ENCODE results near the gene PPM1D.

The PPM1D gene

DNA sequence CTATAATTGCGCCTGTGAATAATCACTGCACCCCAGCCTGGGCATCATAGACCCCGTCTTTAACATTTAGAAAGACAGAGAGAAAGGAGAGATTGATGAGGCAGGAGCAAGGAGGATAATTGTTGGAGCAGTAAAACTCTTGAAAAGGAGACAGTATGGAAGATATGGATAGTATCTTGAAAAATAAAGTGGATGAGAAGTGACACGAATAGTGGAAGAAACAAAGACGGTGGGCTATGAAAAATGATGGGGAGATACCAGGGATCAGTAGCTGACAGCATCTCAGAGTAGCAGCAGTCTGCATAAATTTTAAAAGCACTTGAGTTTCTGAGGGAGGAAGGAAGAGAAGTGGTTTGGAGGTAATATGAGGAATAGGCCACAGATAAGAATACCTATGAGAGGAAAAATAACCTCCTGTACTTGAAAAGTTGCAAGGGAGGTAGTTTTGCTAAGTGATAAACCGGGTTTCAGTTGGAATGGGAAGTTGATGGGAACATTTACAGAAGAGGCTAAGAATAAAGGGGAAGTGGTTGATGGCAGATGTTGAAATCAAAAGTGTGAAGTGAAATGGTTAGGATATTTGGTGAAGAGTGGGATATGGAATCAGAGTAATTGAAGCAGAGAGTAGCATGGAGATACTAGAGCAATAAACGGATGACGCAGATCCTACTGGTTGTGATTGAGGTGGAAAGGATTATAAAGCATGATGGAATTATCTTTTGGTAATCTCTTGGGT is 1.8 kb upstream of the PPM1D start (continued):
- TF ChIP-seq, protein P1, sequence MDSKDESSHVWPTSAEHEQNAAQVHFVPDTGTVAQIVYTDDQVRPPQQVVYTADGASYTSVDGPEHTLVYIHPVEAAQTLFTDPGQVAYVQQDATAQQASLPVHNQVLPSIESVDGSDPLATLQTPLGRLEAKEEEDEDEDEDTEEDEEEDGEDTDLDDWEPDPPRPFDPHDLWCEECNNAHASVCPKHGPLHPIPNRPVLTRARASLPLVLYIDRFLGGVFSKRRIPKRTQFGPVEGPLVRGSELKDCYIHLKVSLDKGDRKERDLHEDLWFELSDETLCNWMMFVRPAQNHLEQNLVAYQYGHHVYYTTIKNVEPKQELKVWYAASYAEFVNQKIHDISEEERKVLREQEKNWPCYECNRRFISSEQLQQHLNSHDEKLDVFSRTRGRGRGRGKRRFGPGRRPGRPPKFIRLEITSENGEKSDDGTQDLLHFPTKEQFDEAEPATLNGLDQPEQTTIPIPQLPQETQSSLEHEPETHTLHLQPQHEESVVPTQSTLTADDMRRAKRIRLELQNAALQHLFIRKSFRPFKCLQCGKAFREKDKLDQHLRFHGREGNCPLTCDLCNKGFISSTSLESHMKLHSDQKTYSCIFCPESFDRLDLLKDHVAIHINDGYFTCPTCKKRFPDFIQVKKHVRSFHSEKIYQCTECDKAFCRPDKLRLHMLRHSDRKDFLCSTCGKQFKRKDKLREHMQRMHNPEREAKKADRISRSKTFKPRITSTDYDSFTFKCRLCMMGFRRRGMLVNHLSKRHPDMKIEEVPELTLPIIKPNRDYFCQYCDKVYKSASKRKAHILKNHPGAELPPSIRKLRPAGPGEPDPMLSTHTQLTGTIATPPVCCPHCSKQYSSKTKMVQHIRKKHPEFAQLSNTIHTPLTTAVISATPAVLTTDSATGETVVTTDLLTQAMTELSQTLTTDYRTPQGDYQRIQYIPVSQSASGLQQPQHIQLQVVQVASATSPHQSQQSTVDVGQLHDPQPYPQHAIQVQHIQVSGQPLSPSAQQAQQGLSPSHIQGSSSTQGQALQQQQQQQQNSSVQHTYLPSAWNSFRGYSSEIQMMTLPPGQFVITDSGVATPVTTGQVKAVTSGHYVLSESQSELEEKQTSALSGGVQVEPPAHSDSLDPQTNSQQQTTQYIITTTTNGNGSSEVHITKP (tag by site-specific recombination; IDR thresholded peaks at IDR 0.05): peak; percentile 57
- TF ChIP-seq ZNF623 (tag by site-specific recombination; IDR thresholded peaks at IDR 0.05) (no peak), YY2 (tag by site-specific recombination; IDR thresholded peaks at IDR 0.05) (no peak), ZNF664 (tag by site-specific recombination; IDR thresholded peaks at IDR 0.05) (no peak), ZNF292 (tag by site-specific recombination; IDR thresholded peaks at IDR 0.05; ENCODE audit: borderline replicate concordance, low read depth) (no peak), ZSCAN16 (tag by site-specific recombination; IDR thresholded peaks at IDR 0.05) (no peak), PRDM1 (tag by site-specific recombination; IDR thresholded peaks at IDR 0.05) (peak; percentile 98), ZBTB20 (tag by site-specific recombination; IDR thresholded peaks at IDR 0.05) (peak; percentile 63), ZNF560 (tag by site-specific recombination; IDR thresholded peaks at IDR 0.05; ENCODE audit: borderline replicate concordance) (no peak), ZBTB11 (tag by site-specific recombination; conservative IDR thresholded peaks at IDR 0.05; ENCODE audit: low read depth) (no peak), ZNF37A (tag by site-specific recombination; IDR thresholded peaks at IDR 0.05) (no peak), ZFP41 (tag by site-specific recombination; IDR thresholded peaks at IDR 0.05; ENCODE audit: borderline replicate concordance) (no peak), RBAK (tag by site-specific recombination; IDR thresholded peaks at IDR 0.05) (no peak), ZNF146 (tag by site-specific recombination; IDR thresholded peaks at IDR 0.05) (no peak)
- TF ChIP-seq, protein P2, sequence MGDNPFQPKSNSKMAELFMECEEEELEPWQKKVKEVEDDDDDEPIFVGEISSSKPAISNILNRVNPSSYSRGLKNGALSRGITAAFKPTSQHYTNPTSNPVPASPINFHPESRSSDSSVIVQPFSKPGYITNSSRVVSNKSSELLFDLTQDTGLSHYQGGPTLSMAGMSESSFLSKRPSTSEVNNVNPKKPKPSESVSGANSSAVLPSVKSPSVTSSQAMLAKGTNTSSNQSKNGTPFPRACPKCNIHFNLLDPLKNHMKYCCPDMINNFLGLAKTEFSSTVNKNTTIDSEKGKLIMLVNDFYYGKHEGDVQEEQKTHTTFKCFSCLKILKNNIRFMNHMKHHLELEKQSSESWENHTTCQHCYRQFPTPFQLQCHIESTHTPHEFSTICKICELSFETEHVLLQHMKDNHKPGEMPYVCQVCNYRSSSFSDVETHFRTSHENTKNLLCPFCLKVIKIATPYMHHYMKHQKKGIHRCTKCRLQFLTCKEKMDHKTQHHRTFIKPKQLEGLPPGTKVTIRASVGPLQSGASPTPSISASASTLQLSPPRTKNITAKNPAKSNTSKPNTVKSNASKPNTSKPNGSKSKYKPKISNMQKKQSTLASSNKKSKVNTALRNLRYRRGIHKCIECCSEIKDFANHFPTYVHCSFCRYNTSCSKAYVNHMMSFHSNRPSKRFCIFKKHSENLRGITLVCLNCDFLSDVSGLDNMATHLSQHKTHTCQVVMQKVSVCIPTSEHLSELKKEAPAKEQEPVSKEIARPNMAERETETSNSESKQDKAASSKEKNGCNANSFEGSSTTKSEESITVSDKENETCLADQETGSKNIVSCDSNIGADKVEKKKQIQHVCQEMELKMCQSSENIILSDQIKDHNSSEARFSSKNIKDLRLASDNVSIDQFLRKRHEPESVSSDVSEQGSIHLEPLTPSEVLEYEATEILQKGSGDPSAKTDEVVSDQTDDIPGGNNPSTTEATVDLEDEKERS (tag by site-specific recombination; IDR thresholded peaks at IDR 0.05): no peak
- TF ChIP-seq, protein P3, sequence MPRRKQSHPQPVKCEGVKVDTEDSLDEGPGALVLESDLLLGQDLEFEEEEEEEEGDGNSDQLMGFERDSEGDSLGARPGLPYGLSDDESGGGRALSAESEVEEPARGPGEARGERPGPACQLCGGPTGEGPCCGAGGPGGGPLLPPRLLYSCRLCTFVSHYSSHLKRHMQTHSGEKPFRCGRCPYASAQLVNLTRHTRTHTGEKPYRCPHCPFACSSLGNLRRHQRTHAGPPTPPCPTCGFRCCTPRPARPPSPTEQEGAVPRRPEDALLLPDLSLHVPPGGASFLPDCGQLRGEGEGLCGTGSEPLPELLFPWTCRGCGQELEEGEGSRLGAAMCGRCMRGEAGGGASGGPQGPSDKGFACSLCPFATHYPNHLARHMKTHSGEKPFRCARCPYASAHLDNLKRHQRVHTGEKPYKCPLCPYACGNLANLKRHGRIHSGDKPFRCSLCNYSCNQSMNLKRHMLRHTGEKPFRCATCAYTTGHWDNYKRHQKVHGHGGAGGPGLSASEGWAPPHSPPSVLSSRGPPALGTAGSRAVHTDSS (tag by site-specific recombination; IDR thresholded peaks at IDR 0.05): no peak

All from HEK293 (cell line).